Stimulated activated CD8-positive, alpha-beta memory T cell treated with anti-CD3 and anti-CD28 coated beads, Interleukin-15, amount 100 ng/mL, for 24 hours (primary cell): ENCODE measurements around the gene TEX44.

Source experiments
- DNase-seq: peaks from one replicate; pipeline ENCODE4 v3.0.0-alpha.2; 2020; ENCODE audit warnings: low read depth

The TEX44 gene

GRCh38 chr2:231633241-231633976 lies 40.7 kb downstream of the TEX44 start:
- DNase-seq, result no peak

- DNase-seq, result no peak
Measured at GRCh38 chr2:231634412-231634811, 41.7 kb downstream of the TEX44 start.

- DNase-seq, result no peak
Measured at GRCh38 chr2:231634951-231635875, 42.5 kb downstream of the TEX44 start.

- DNase-seq, result no peak
Measured at GRCh38 chr2:231640241-231640640, 47.6 kb downstream of the TEX44 start.

- DNase-seq, result no peak
Measured at GRCh38 chr2:231640641-231641111, 48.0 kb downstream of the TEX44 start.

- DNase-seq, result no peak
Measured at GRCh38 chr2:231642631-231643494, 50.2 kb downstream of the TEX44 start.

GRCh38 chr2:231643495-231643888 lies 50.8 kb downstream of the TEX44 start:
- no peak for DNase-seq
